GM18873 (cell line): ENCODE data around the gene ARHGAP25.
"Not testable (repeated sequence)": the region's sequence is repeated elsewhere in the genome, so short reads cannot be mapped to it uniquely, and the experiment has no call there.

ENCODE experiments used
- ATAC-seq: cut with Tn5 transposase; IDR thresholded peaks from one replicate; pipeline ENCODE4 v1.9.1; 2021; ENCODE audit warnings: mild to moderate bottlenecking, moderate library complexity, moderate number of reproducible peaks; ENCODE audit not compliant: unreplicated experiment, low FRiP score

ARHGAP25 gene

GRCh38 chr2:68790600-68790999 is 56.0 kb downstream of the ARHGAP25 start:
- ATAC-seq, result no peak

GRCh38 chr2:68791914-68792313 is 57.3 kb downstream of the ARHGAP25 start:
- ATAC-seq, result no peak

GRCh38 chr2:68792751-68793150 is 58.1 kb downstream of the ARHGAP25 start:
- no peak for ATAC-seq

GRCh38 chr2:68796295-68796905 is 61.8 kb downstream of the ARHGAP25 start:
- no peak for ATAC-seq

GRCh38 chr2:68798569-68798968 is 64.0 kb downstream of the ARHGAP25 start:
- no peak for ATAC-seq

GRCh38 chr2:68799140-68800026 is 64.8 kb downstream of the ARHGAP25 start:
- no peak for ATAC-seq

- no peak for ATAC-seq
Measured at GRCh38 chr2:68800027-68800401, 65.4 kb downstream of the ARHGAP25 start.

- no peak for ATAC-seq
Measured at GRCh38 chr2:68800517-68800916, 65.9 kb downstream of the ARHGAP25 start.

GRCh38 chr2:68802161-68802560 is 67.5 kb downstream of the ARHGAP25 start:
- ATAC-seq, result not testable (repeated sequence)

GRCh38 chr2:68805025-68805424 is 70.4 kb downstream of the ARHGAP25 start:
- no peak for ATAC-seq

GRCh38 chr2:68806511-68807109 is 72.0 kb downstream of the ARHGAP25 start:
- no peak for ATAC-seq

- no peak for ATAC-seq
Measured at GRCh38 chr2:68807821-68808266, 73.2 kb downstream of the ARHGAP25 start.

GRCh38 chr2:68809324-68810240 is 75.0 kb downstream of the ARHGAP25 start:
- ATAC-seq, result no peak

- ATAC-seq, result no peak
Measured at GRCh38 chr2:68811364-68811763, 76.8 kb downstream of the ARHGAP25 start.

- ATAC-seq, result no peak
Measured at GRCh38 chr2:68812251-68812650, 77.6 kb downstream of the ARHGAP25 start.

- no peak for ATAC-seq
Measured at GRCh38 chr2:68813596-68813995, 79.0 kb downstream of the ARHGAP25 start.

- no peak for ATAC-seq
Measured at GRCh38 chr2:68817306-68817705, 82.7 kb downstream of the ARHGAP25 start.

- no peak for ATAC-seq
Measured at GRCh38 chr2:68819556-68819955, 84.9 kb downstream of the ARHGAP25 start.

GRCh38 chr2:68822207-68822872 is 87.7 kb downstream of the ARHGAP25 start:
- ATAC-seq, result no peak

GRCh38 chr2:68824831-68825230 is 90.2 kb downstream of the ARHGAP25 start:
- no peak for ATAC-seq
